ENCODE results near the gene PIBF1.

DNA sequence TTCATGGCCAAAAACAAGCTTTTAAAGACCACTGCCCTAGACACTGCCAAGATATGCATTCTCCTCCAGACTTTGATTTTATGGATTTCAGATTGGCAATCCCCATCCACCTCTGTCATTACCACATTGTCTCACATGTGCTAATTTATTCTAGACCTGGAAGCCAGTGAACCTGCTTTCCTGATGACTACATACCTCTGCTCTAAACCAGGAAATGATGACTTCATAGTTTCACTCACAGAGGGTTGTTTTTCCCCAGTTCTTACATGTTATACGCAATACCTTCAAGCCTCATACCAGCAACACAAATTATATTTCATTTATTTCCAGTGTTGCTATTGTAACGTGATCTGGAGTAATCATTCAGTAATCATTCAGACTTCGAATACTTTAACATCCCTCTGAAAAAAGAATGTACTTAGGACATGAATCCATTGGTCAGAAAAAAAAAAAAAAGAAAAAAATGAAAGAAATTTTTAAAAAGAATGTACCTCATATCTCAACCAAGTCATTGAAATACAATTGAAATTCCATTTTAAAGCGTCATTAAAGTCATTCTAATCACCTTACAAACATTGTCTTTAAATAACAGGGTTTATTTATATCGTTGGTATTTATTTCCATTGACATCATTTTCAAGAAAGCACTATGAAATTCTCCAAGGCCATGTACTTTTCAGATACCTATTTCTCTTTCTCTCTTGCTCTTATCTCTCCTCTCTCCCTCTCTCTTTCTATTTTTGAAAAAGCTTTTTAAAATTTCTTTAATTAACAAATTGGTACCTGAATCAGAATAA is 243.5 kb downstream of the PIBF1 start:
- TF ChIP-seq CTCF (IDR thresholded peaks at IDR 0.05): no peak
- TF ChIP-seq POLR2A (IDR thresholded peaks at IDR 0.05): no peak

All from lower leg skin (tissue), 3 donors.